Measurements from ENCODE around the gene DIDO1.

DNA sequence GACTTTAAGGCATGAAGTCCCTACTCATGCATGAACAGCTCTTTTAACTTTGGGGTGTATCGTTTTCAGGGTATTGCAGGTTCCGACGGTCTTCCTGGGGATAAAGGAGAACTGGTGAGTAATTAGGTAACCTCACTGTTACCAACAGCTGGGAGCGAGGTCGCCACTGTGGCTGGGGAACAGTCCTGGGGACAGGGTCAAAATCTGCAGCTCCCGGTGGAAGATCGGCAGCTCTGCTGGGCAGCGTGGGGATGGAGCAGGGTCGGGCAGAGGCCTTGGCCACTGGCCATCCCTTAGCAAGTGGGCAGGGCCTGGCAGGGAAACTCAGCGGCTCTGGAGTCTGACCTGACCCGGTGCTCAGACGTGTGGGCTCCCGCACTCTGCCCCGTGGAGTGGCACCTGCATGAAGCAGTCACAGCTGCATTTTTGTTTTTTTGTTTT lies 93.3 kb downstream of the DIDO1 start:
- TF ChIP-seq, protein P1, sequence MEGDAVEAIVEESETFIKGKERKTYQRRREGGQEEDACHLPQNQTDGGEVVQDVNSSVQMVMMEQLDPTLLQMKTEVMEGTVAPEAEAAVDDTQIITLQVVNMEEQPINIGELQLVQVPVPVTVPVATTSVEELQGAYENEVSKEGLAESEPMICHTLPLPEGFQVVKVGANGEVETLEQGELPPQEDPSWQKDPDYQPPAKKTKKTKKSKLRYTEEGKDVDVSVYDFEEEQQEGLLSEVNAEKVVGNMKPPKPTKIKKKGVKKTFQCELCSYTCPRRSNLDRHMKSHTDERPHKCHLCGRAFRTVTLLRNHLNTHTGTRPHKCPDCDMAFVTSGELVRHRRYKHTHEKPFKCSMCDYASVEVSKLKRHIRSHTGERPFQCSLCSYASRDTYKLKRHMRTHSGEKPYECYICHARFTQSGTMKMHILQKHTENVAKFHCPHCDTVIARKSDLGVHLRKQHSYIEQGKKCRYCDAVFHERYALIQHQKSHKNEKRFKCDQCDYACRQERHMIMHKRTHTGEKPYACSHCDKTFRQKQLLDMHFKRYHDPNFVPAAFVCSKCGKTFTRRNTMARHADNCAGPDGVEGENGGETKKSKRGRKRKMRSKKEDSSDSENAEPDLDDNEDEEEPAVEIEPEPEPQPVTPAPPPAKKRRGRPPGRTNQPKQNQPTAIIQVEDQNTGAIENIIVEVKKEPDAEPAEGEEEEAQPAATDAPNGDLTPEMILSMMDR (IDR thresholded peaks at IDR 0.05) = no peak
- no peak for TF ChIP-seq EP300 (IDR thresholded peaks at IDR 0.05; ENCODE audit: low read depth)
- TF ChIP-seq POLR2A (IDR thresholded peaks at IDR 0.05) = no peak
- no peak for TF ChIP-seq POLR2AphosphoS5 (IDR thresholded peaks at IDR 0.05)
